NCI-H1105 treated with DMSO at 0.1 percent for 48 hours (cell line): ENCODE results near the gene SPEN.
"Not testable (repeated sequence)": the region's sequence is repeated elsewhere in the genome, so short reads cannot be mapped to it uniquely, and the experiment has no call there.

Source experiments
- DNase-seq: peaks from one replicate; lab custom pipeline; 2025; lab: John Stamatoyannopoulos, UW

Gene SPEN

GRCh38 chr1:15896841-15897610, 49.5 kb downstream of the SPEN start:
- DNase-seq: not testable (repeated sequence)

GRCh38 chr1:15899266-15899665, 51.8 kb downstream of the SPEN start:
- DNase-seq: no peak

GRCh38 chr1:15900662-15901279, 53.3 kb downstream of the SPEN start:
- no peak for DNase-seq

- no peak for DNase-seq
These were observed 55.4 kb downstream of the SPEN start for GRCh38 chr1:15902882-15903281.

GRCh38 chr1:15908597-15908996, 61.1 kb downstream of the SPEN start:
- DNase-seq: no peak

GRCh38 chr1:15911141-15911540, 63.6 kb downstream of the SPEN start:
- DNase-seq: no peak

GRCh38 chr1:15911927-15912326, 64.4 kb downstream of the SPEN start:
- no peak for DNase-seq

- DNase-seq: not testable (repeated sequence)
These were observed 66.1 kb downstream of the SPEN start for GRCh38 chr1:15913607-15914006.

- no peak for DNase-seq
These were observed 68.5 kb downstream of the SPEN start for GRCh38 chr1:15915991-15916390.

GRCh38 chr1:15916417-15916816, 68.9 kb downstream of the SPEN start:
- no peak for DNase-seq

- DNase-seq: no peak
These were observed 69.4 kb downstream of the SPEN start for GRCh38 chr1:15916916-15917315.

- no peak for DNase-seq
These were observed 71.6 kb downstream of the SPEN start for GRCh38 chr1:15918962-15919715.

- no peak for DNase-seq
These were observed 75.7 kb downstream of the SPEN start for GRCh38 chr1:15923241-15923640.

GRCh38 chr1:15926448-15926847, 78.9 kb downstream of the SPEN start:
- DNase-seq: not testable (repeated sequence)

- DNase-seq: no peak
These were observed 81.8 kb downstream of the SPEN start for GRCh38 chr1:15928971-15929965.

- no peak for DNase-seq
These were observed 83.9 kb downstream of the SPEN start for GRCh38 chr1:15931401-15931800.

- no peak for DNase-seq
These were observed 84.4 kb downstream of the SPEN start for GRCh38 chr1:15931884-15932283.

- no peak for DNase-seq
These were observed 85.1 kb downstream of the SPEN start for GRCh38 chr1:15932612-15933011.

GRCh38 chr1:15933684-15934083, 86.2 kb downstream of the SPEN start:
- no peak for DNase-seq

GRCh38 chr1:15934211-15935055, 86.9 kb downstream of the SPEN start:
- DNase-seq: no peak
